Tibial nerve (tissue), 4 donors: Measurements from ENCODE around the gene HILPDA. TPM values are rescaled to one million over a fixed set of nuclear protein-coding genes. Genes with fewer than 3 reads are reported as not detected.

Experiments
- DNase-seq, 2 donors: peaks; one replicate each; pipeline ENCODE4 v3.0.0-alpha.2; 2019; ENCODE audit warnings: low spot score in 2 of 2
- H3K27ac ChIP-seq, 4 donors: fragments of 200-600 bp; sonication (generic) in 3 of 4; one replicate each; pipeline ENCODE4 v1.5.1; 2017 to 2019; ENCODE audit warnings: mild to moderate bottlenecking in 1 of 4
- H3K27me3 ChIP-seq, 2 donors: fragments of 200-600 bp; sonication (generic) in 1 of 2; one replicate each; pipeline versions ENCODE4 v1.5.1 to v1.6.0; 2017 to 2019
- H3K36me3 ChIP-seq, 3 donors: fragments of 200-600 bp; sonication (generic); one replicate each; pipeline ENCODE4 v1.5.1; 2018 to 2019
- H3K4me1 ChIP-seq, 4 donors: fragments of 200-600 bp; sonication (generic) in 3 of 4; one replicate each; pipeline ENCODE4 v1.5.1; 2017 to 2019
- H3K4me3 ChIP-seq, 4 donors: fragments of 200-600 bp; sonication (generic) in 3 of 4; one replicate each; pipeline ENCODE4 v1.5.1; 2017 to 2019; ENCODE audit warnings: mild to moderate bottlenecking in 1 of 4, moderate library complexity in 1 of 4
- H3K9me3 ChIP-seq, 4 donors: fragments of 200-600 bp; sonication (generic) in 3 of 4; one replicate each; pipeline ENCODE4 v1.5.1; 2017 to 2019
- CTCF ChIP-seq, 5 experiments: fragments of 200-600 bp in 3 of 5; fragments of 450-650 bp in 2 of 5; sonication (generic) in 3 of 5; IDR thresholded peaks; one replicate each; pipeline ENCODE4 v1.5.1; 2016 to 2019; ENCODE audit warnings: antibody characterized with exemption in 5 of 5, mild to moderate bottlenecking in 3 of 5, moderate library complexity in 2 of 5
- EP300 ChIP-seq, 2 donors: sonication (generic); formaldehyde crosslinking; IDR thresholded peaks; one replicate each; pipeline ENCODE4 v1.6.1; 2017; ENCODE audit warnings: antibody characterized with exemption in 2 of 2, mild to moderate bottlenecking in 1 of 2
- POLR2A ChIP-seq, 2 donors: fragments of 450-650 bp; IDR thresholded peaks; one replicate each; pipeline ENCODE4 v1.6.1; 2017; ENCODE audit warnings: antibody characterized with exemption in 2 of 2, mild to moderate bottlenecking in 2 of 2, moderate library complexity in 2 of 2
- WGBS, 2 donors: methylation state at CpG; one replicate each; pipeline ENCODE4 v1.1.5; 2018; 5-methylcytosine and 5-hydroxymethylcytosine counted together
- total RNA-seq, 4 donors: library from RNA; depleted of rRNA; stranded (reverse); fragments of >200 nt; gene quantifications; one replicate each; pipeline ENCODE4 v1.1.0, GENCODE V29; 2016

The HILPDA gene
- total RNA-seq, 4 donors from 2014 or later: 32.4 to 64.2 (median 38.3) TPM

- no peak overlapping the region for H3K27ac ChIP-seq
- no peaks in the 10 kb centered on the region for H3K36me3 ChIP-seq
- H3K9me3 ChIP-seq: no peaks in the 10 kb centered on the region
- H3K4me3 ChIP-seq: no peak overlapping the region
- DNase-seq: no peak
- 91 to 99% methylated on average over 3 of the region's 3 CpGs for WGBS, 2 donors
- TF ChIP-seq CTCF (IDR thresholded peaks at IDR 0.05): no peak
- TF ChIP-seq POLR2A (IDR thresholded peaks at IDR 0.05): no peak
- TF ChIP-seq EP300 (IDR thresholded peaks at IDR 0.05): no peak
- H3K4me1 ChIP-seq: no peaks in the 10 kb centered on the region
- H3K27me3 ChIP-seq: no peaks in the 10 kb centered on the region
Measured at GRCh38 chr7:128442356-128442755, 13.3 kb upstream of the HILPDA start.

- no peak for DNase-seq
- Histone ChIP-seq H3K27me3 (no peaks in the 10 kb centered on the region), H3K36me3 (no peaks in the 10 kb centered on the region), H3K27ac (no peak overlapping the region), H3K4me3 (no peak overlapping the region), H3K9me3 (no peaks in the 10 kb centered on the region), H3K4me1 (no peaks in the 10 kb centered on the region)
- 74 to 83% methylated on average over 6 to 7 of the region's 7 CpGs for WGBS, 2 donors
- TF ChIP-seq CTCF (IDR thresholded peaks at IDR 0.05) (no peak), POLR2A (IDR thresholded peaks at IDR 0.05) (no peak), EP300 (IDR thresholded peaks at IDR 0.05) (no peak)
Measured at GRCh38 chr7:128443831-128444600, 11.7 kb upstream of the HILPDA start.

DNA sequence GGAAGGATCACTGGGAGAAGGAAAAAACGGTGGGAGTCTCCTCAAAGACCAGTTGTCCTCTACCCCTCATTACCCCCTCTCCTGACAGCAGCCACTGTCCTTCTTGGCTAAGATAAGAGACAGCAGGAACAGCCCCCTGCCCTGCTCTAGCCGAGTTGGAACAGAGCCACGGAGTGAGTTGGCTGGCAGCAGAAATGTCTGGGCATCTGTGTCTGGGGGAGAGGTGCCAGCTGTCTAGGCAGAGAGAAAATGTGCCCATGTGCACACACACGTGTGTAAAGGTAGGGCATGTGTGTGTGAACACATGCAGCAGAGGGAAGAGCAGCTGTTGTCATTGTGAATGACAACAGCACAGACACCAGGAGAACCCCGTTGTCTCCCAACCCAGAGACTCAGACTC, 9.4 kb upstream of the HILPDA start:
- WGBS, 2 donors: 64 to 68% methylated on average over 5 of the region's 5 CpGs
- Histone ChIP-seq H3K27me3 (no peaks in the 10 kb centered on the region), H3K4me1 (peaks cover 0 to 3% (median 0%) of the 10 kb centered on the region in 4 donors), H3K27ac (no peak overlapping the region), H3K4me3 (no peak overlapping the region), H3K9me3 (no peaks in the 10 kb centered on the region), H3K36me3 (no peaks in the 10 kb centered on the region)
- TF ChIP-seq EP300 (IDR thresholded peaks at IDR 0.05) (no peak), CTCF (IDR thresholded peaks at IDR 0.05) (no peak), POLR2A (IDR thresholded peaks at IDR 0.05) (no peak)
- DNase-seq: no peak

DNA sequence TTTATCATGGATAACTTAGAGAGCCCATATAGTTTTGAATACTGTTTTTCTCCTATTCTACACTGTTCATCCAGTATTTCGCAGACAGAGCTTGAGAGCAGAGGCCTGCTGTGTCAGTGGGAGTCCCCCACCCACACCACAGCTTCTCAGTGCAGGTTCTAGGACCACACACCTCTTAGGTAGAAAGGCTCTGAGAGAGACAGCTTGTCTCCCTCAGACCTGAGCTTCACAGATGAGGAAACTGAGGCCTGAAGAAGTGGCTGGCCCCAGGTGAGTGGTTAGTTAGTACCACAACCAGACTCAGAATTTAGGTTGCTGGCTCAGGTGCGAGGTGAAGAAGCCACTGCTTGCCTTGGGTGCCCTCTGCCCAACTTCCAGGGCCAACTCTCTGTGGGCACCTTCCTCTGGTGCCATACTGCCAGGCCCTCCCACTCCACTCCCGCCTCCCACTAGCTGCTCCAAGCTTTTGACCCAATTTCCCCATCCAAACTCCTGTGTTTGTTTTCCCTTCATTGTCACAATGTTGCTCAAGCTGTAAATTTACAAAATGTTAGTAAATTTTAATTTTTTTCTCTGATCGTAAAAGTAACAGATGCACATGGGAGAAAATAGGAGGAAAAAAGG, 7.6 kb upstream of the HILPDA start:
- no peaks in the 10 kb centered on the region for H3K27me3 ChIP-seq
- H3K27ac ChIP-seq: no peak overlapping the region
- TF ChIP-seq EP300 (IDR thresholded peaks at IDR 0.05): no peak
- TF ChIP-seq POLR2A (IDR thresholded peaks at IDR 0.05): no peak
- TF ChIP-seq CTCF (IDR thresholded peaks at IDR 0.05): no peak
- no peaks in the 10 kb centered on the region for H3K9me3 ChIP-seq
- no peaks in the 10 kb centered on the region for H3K36me3 ChIP-seq
- H3K4me3 ChIP-seq: no peak overlapping the region
- WGBS, 2 donors: 71 to 72% methylated on average over 4 of the region's 4 CpGs
- H3K4me1 ChIP-seq: peaks cover 0 to 7% (median 0%) of the 10 kb centered on the region in 4 donors
- no peak for DNase-seq

GRCh38 chr7:128448751-128449302, 6.9 kb upstream of the HILPDA start:
- Histone ChIP-seq H3K27ac (no peak overlapping the region), H3K36me3 (no peaks in the 10 kb centered on the region), H3K27me3 (no peaks in the 10 kb centered on the region), H3K4me1 (peaks cover 0 to 15% (median 2%) of the 10 kb centered on the region in 4 donors), H3K4me3 (no peak overlapping the region), H3K9me3 (no peaks in the 10 kb centered on the region)
- DNase-seq: no peak
- 89 to 93% methylated on average over 6 of the region's 6 CpGs for WGBS, 2 donors
- TF ChIP-seq EP300 (IDR thresholded peaks at IDR 0.05): no peak
- no peak for TF ChIP-seq POLR2A (IDR thresholded peaks at IDR 0.05)
- no peak for TF ChIP-seq CTCF (IDR thresholded peaks at IDR 0.05)
